Neural progenitor cell (in vitro differentiated cells): Measurements from ENCODE around the gene LRRC32. TPM values are rescaled to one million over a fixed set of nuclear protein-coding genes. Genes with fewer than 3 reads are reported as not detected.
A peak's percentile ranks its signal among the peaks of the same experiment; 100 is the strongest.

Experiments
- DNase-seq: peaks from one replicate; pipeline ENCODE4 v3.0.0-alpha.2; 2016; ENCODE audit warnings: low spot score
- H2AFZ ChIP-seq: fragments of 200-600 bp; sonication (generic); replicated peaks from 2 replicates; pipeline ENCODE4 v1.6.1; 2016; ENCODE audit warnings: antibody characterized with exemption
- H3F3A ChIP-seq: fragments of 200-600 bp; sonication (generic); 2 replicates; pipeline ENCODE4 v1.6.1; 2016; ENCODE audit warnings: antibody characterized with exemption, low read depth
- H3K27ac ChIP-seq: fragments of 200-600 bp; sonication (generic); 2 replicates; pipeline ENCODE4 v1.5.1; 2016; ENCODE audit warnings: mild to moderate bottlenecking
- H3K27me3 ChIP-seq: fragments of 200-600 bp; sonication (generic); 2 replicates; pipeline ENCODE4 v1.6.1; 2016; ENCODE audit warnings: mild to moderate bottlenecking, moderate library complexity
- H3K36me3 ChIP-seq: fragments of 200-600 bp; sonication (generic); 2 replicates; pipeline ENCODE4 v1.5.1; 2016
- H3K4me1 ChIP-seq: fragments of 200-600 bp; sonication (generic); 2 replicates; pipeline ENCODE4 v1.6.1; 2016; ENCODE audit warnings: mixed run types
- H3K4me2 ChIP-seq: fragments of 200-600 bp; sonication (generic); 2 replicates; pipeline ENCODE4 v1.6.1; 2016
- H3K4me3 ChIP-seq: fragments of 200-600 bp; sonication (generic); 2 replicates; pipeline ENCODE4 v1.5.1; 2016
- H3K79me2 ChIP-seq: fragments of 200-600 bp; sonication (generic); 2 replicates; pipeline ENCODE4 v1.6.1; 2016; ENCODE audit warnings: low read depth
- H3K9ac ChIP-seq: fragments of 200-600 bp; sonication (generic); 2 replicates; pipeline ENCODE4 v1.6.1; 2016
- H3K9me3 ChIP-seq: fragments of 200-600 bp; sonication (generic); 2 replicates; pipeline ENCODE4 v1.5.1; 2016; ENCODE audit warnings: low read depth
- H4K20me1 ChIP-seq: fragments of 200-600 bp; sonication (generic); 2 replicates; pipeline ENCODE4 v1.6.1; 2016; ENCODE audit warnings: low read depth
- H3K27ac Mint-ChIP-seq: 3 replicates; pipeline ENCODE4 v1.8.0; 2021; ENCODE audit warnings: mixed read lengths
- H3K27me3 Mint-ChIP-seq: 2 replicates; pipeline ENCODE4 v1.8.0; 2022; ENCODE audit warnings: low read depth, mild to moderate bottlenecking, inconsistent platforms, moderate library complexity, mixed read lengths; ENCODE audit not compliant: insufficient read depth
- H3K36me3 Mint-ChIP-seq: 3 replicates; pipeline ENCODE4 v1.8.0; 2021; ENCODE audit warnings: mixed read lengths
- H3K4me1 Mint-ChIP-seq: 3 replicates; pipeline ENCODE4 v1.8.0; 2021; ENCODE audit warnings: mixed read lengths
- H3K4me3 Mint-ChIP-seq: 3 replicates; pipeline ENCODE4 v1.8.0; 2021; ENCODE audit warnings: mild to moderate bottlenecking, moderate library complexity, mixed read lengths
- H3K9me3 Mint-ChIP-seq: 3 replicates; pipeline ENCODE4 v1.8.0; 2020; ENCODE audit warnings: mixed read lengths
- EZH2 ChIP-seq: fragments of 200-600 bp; sonication (generic); IDR thresholded peaks from 2 replicates; pipeline ENCODE4 v1.6.1; 2017; ENCODE audit warnings: antibody characterized with exemption, mild to moderate bottlenecking, moderate library complexity
- EZH2phosphoT487 ChIP-seq: fragments of 200-600 bp; sonication (generic); IDR thresholded peaks from 2 replicates; pipeline ENCODE4 v1.6.1; 2017; ENCODE audit warnings: antibody characterized with exemption
- total RNA-seq: library from RNA; depleted of rRNA; stranded (reverse); fragments of >200 nt; gene quantifications from 2 replicates; pipeline ENCODE4 v1.2.3, GENCODE V29; 2015; ENCODE audit warnings: low replicate concordance
- TF ChIP-seq, protein P1 (sequence below): fragments of 200-600 bp; sonication (generic); IDR thresholded peaks from 2 replicates; pipeline ENCODE4 v1.5.1; 2017; ENCODE audit warnings: antibody characterized with exemption, mild to moderate bottlenecking

Gene LRRC32
- total RNA-seq, 1 donor from 2014 or later = 0.21 TPM

DNA sequence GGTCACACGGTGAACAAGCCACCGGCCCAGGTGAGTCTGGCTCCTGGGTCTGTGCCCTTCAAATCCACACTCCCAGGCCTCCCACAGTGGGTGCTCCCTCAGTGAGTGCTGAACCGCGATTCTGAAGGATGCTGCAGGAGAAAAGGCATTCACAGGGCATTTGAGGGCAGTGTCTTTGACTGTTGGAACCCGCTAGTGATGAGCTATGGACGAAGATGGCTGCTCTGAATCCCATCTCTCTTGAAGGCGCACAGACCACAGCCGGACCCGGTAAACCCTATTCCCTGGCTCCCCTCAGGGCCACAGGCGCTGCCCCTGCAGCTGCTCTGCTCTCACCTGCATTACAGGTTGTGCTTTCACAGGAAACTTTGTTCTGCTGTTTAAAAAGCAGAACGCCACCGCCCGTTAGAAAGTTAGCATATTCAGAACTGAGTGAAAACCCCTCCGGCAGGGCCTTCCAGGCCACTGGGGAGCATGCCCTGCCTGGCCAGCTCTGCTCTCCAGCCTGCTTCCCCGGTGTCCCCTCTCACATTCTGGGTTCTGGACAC lies 3.2 kb downstream of the LRRC32 start:
- Mint-ChIP-seq H3K27ac (peak overlapping the region; percentile 18), H3K36me3 (no peaks in the 10 kb centered on the region), H3K4me1 (peaks cover 34% of the 10 kb centered on the region), H3K4me3 (no peak overlapping the region), H3K27me3 (peaks cover 13% of the 10 kb centered on the region), H3K9me3 (no peaks in the 10 kb centered on the region)
- no peak for TF ChIP-seq EZH2phosphoT487
- no peak for TF ChIP-seq EZH2
- TF ChIP-seq, protein P1, sequence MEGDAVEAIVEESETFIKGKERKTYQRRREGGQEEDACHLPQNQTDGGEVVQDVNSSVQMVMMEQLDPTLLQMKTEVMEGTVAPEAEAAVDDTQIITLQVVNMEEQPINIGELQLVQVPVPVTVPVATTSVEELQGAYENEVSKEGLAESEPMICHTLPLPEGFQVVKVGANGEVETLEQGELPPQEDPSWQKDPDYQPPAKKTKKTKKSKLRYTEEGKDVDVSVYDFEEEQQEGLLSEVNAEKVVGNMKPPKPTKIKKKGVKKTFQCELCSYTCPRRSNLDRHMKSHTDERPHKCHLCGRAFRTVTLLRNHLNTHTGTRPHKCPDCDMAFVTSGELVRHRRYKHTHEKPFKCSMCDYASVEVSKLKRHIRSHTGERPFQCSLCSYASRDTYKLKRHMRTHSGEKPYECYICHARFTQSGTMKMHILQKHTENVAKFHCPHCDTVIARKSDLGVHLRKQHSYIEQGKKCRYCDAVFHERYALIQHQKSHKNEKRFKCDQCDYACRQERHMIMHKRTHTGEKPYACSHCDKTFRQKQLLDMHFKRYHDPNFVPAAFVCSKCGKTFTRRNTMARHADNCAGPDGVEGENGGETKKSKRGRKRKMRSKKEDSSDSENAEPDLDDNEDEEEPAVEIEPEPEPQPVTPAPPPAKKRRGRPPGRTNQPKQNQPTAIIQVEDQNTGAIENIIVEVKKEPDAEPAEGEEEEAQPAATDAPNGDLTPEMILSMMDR = no peak
- H3K36me3 ChIP-seq = no peaks in the 10 kb centered on the region
- no peaks in the 10 kb centered on the region for H4K20me1 ChIP-seq
- no peak overlapping the region for H3K27ac ChIP-seq
- peaks cover 10% of the 10 kb centered on the region for H3K4me1 ChIP-seq
- H3K4me3 ChIP-seq = no peak overlapping the region
- H3F3A ChIP-seq = peaks cover 7% of the 10 kb centered on the region
- H3K79me2 ChIP-seq = no peaks in the 10 kb centered on the region
- no peak overlapping the region for H2AFZ ChIP-seq
- H3K9ac ChIP-seq = no peak overlapping the region
- no peak overlapping the region for H3K4me2 ChIP-seq
- H3K27me3 ChIP-seq = peaks cover 36% of the 10 kb centered on the region
- no peaks in the 10 kb centered on the region for H3K9me3 ChIP-seq
- DNase-seq = no peak

GRCh38 chr11:76666830-76667229 lies 3.7 kb downstream of the LRRC32 start:
- no peak overlapping the region for H3K4me2 ChIP-seq
- H3K4me3 Mint-ChIP-seq = no peak overlapping the region

DNA sequence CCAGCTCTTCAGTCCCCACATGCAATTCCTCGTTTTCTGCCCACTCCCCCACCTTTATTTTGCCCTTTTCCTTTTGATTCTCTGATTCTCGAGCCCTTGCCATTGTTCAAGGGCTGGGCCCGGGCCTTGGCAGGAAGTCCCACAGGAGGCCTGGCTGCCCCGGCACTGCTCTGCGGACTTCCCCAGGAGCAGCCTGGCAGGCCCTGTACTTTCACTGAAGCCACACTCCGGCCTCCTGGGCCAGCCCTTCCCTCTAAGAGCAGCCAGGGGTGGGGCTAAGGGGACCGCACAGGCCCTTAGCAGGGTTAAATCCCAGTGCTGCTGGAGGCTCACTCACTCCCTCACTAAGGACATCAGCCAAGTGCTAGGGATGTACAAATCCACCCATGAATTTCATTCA lies 4.1 kb downstream of the LRRC32 start:
- Mint-ChIP-seq H3K4me3 (no peak overlapping the region), H3K9me3 (no peaks in the 10 kb centered on the region), H3K36me3 (no peaks in the 10 kb centered on the region), H3K27ac (peak overlapping the region; percentile 90), H3K27me3 (peaks cover 13% of the 10 kb centered on the region), H3K4me1 (peaks cover 31% of the 10 kb centered on the region)
- TF ChIP-seq, protein P1 = no peak
- TF ChIP-seq EZH2phosphoT487 (no peak), EZH2 (no peak)
- Histone ChIP-seq H2AFZ (peak overlapping the region; percentile 82), H3K4me3 (no peak overlapping the region), H3K9me3 (no peaks in the 10 kb centered on the region), H3K4me2 (no peak overlapping the region), H3K27ac (no peak overlapping the region), H3K9ac (no peak overlapping the region), H3K4me1 (peaks cover 10% of the 10 kb centered on the region), H3K79me2 (no peaks in the 10 kb centered on the region), H4K20me1 (no peaks in the 10 kb centered on the region), H3K27me3 (peaks cover 27% of the 10 kb centered on the region), H3K36me3 (no peaks in the 10 kb centered on the region), H3F3A (peaks cover 4% of the 10 kb centered on the region)
- peak; percentile 74 for DNase-seq

More at GRCh38 chr11:76666830-76667229, 3.7 kb downstream of the LRRC32 start:
- H2AFZ ChIP-seq = no peak overlapping the region
- DNase-seq = no peak
- no peaks in the 10 kb centered on the region for H3K9me3 ChIP-seq
- no peak overlapping the region for H3K4me3 ChIP-seq
- H3K79me2 ChIP-seq = no peaks in the 10 kb centered on the region
- H3K9ac ChIP-seq = no peak overlapping the region
- peaks cover 13% of the 10 kb centered on the region for H3K27me3 Mint-ChIP-seq
- H3K36me3 Mint-ChIP-seq = no peaks in the 10 kb centered on the region
- peaks cover 7% of the 10 kb centered on the region for H3F3A ChIP-seq
- H3K27me3 ChIP-seq = peaks cover 32% of the 10 kb centered on the region
- H3K4me1 ChIP-seq = peaks cover 10% of the 10 kb centered on the region
- H4K20me1 ChIP-seq = no peaks in the 10 kb centered on the region
- H3K36me3 ChIP-seq = no peaks in the 10 kb centered on the region
- TF ChIP-seq, protein P1 = no peak
- TF ChIP-seq EZH2phosphoT487 (no peak), EZH2 (no peak)
- peaks cover 34% of the 10 kb centered on the region for H3K4me1 Mint-ChIP-seq
- H3K9me3 Mint-ChIP-seq = no peaks in the 10 kb centered on the region
- no peak overlapping the region for H3K27ac ChIP-seq
- peak overlapping the region; percentile 18 for H3K27ac Mint-ChIP-seq
